ENCODE measurements around the gene MMEL1.

DNA sequence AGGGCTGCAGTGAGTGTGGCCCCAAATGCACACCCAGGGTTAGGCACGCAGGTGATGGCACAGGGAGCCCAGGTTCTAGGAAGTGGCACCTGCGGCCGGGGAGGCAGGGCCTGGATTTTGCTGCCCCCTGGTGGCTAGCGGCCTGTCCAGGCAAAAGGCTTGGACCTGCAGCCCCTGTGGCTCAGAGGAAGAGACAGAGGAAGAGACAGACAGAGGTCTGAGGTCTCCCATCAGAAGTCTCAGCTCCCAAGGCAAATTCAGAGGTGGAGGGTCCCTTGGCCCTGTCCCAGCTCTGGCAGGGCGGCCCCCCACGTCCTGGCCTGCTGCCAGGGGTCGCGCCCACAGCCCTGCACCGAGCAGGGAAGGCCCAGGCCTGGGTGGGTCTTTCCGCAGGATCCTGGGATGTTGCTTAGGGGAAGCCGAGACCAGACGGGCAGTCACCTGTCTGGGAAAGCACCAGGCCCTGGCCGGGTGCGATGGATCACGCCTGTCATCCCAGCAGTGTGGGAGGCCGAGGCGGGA is 84.7 kb downstream of the MMEL1 start:
- TF ChIP-seq PRMT3 (CRISPR knock-in tag; IDR thresholded peaks at IDR 0.05; ENCODE audit: borderline replicate concordance, low read depth), result no peak
- TF ChIP-seq, protein P1, sequence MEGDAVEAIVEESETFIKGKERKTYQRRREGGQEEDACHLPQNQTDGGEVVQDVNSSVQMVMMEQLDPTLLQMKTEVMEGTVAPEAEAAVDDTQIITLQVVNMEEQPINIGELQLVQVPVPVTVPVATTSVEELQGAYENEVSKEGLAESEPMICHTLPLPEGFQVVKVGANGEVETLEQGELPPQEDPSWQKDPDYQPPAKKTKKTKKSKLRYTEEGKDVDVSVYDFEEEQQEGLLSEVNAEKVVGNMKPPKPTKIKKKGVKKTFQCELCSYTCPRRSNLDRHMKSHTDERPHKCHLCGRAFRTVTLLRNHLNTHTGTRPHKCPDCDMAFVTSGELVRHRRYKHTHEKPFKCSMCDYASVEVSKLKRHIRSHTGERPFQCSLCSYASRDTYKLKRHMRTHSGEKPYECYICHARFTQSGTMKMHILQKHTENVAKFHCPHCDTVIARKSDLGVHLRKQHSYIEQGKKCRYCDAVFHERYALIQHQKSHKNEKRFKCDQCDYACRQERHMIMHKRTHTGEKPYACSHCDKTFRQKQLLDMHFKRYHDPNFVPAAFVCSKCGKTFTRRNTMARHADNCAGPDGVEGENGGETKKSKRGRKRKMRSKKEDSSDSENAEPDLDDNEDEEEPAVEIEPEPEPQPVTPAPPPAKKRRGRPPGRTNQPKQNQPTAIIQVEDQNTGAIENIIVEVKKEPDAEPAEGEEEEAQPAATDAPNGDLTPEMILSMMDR (CRISPR knock-in tag; IDR thresholded peaks at IDR 0.05), result peak; percentile 98
- TF ChIP-seq POLR2AphosphoS5 (IDR thresholded peaks at IDR 0.05; ENCODE audit: low read depth, low read length), result 0 out of 2 replicates have a peak, but pooled peaks have one; percentile 43
- TF ChIP-seq ZSCAN30 (CRISPR knock-in tag; IDR thresholded peaks at IDR 0.05), result no peak
- TF ChIP-seq, protein P2, sequence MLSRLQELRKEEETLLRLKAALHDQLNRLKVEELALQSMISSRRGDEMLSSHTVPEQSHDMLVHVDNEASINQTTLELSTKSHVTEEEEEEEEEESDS (CRISPR knock-in tag; IDR thresholded peaks at IDR 0.05; ENCODE audit: borderline replicate concordance), result no peak
- no peak for TF ChIP-seq KLF15 (CRISPR knock-in tag; IDR thresholded peaks at IDR 0.05; ENCODE audit: borderline replicate concordance)

All from HepG2 (cell line).